Gastrocnemius medialis (tissue), 4 donors: ENCODE data around the gene NLGN2. TPM values are rescaled to one million over a fixed set of nuclear protein-coding genes. Genes with fewer than 3 reads are reported as not detected.
A peak's percentile ranks its signal among the peaks of the same experiment; 100 is the strongest.

Source experiments
- ATAC-seq, 2 donors: fragments of 150-250 bp; one replicate each; pipeline ENCODE4 v1.9.1; 2016
- DNase-seq, 2 donors: peaks; one replicate each; pipeline ENCODE4 v3.0.0-alpha.2; 2019
- H3K27ac ChIP-seq, 4 donors: fragments of 200-600 bp; sonication (generic); 1 replicate in 1 of 4; 2 replicates in 3 of 4; pipeline ENCODE4 v1.5.1; 2016 to 2018; ENCODE audit warnings: mild to moderate bottlenecking in 2 of 4, moderate library complexity in 1 of 4
- H3K27me3 ChIP-seq, 3 donors: fragments of 200-600 bp; sonication (generic) in 2 of 3; 1 replicate in 1 of 3; 2 replicates in 2 of 3; pipeline versions ENCODE4 v1.5.1 to v1.6.0; 2016 to 2019; ENCODE audit warnings: mild to moderate bottlenecking in 1 of 3, moderate library complexity in 1 of 3
- H3K36me3 ChIP-seq, 2 donors: fragments of 200-600 bp; sonication (generic) in 1 of 2; one replicate each; pipeline ENCODE4 v1.5.1; 2017 to 2018
- H3K4me1 ChIP-seq, 2 donors: fragments of 200-600 bp; sonication (generic) in 1 of 2; one replicate each; pipeline ENCODE4 v1.5.1; 2016 to 2017; ENCODE audit warnings: mild to moderate bottlenecking in 2 of 2
- H3K4me3 ChIP-seq, 4 donors: fragments of 200-600 bp; sonication (generic) in 3 of 4; 1 replicate in 1 of 4; 2 replicates in 3 of 4; pipeline ENCODE4 v1.5.1; 2016 to 2019; ENCODE audit warnings: mild to moderate bottlenecking in 2 of 4
- H3K9me3 ChIP-seq, 3 donors: fragments of 200-600 bp; sonication (generic) in 2 of 3; 1 replicate in 1 of 3; 2 replicates in 2 of 3; pipeline ENCODE4 v1.5.1; 2016 to 2019
- CTCF ChIP-seq, 5 experiments: fragments of 450-650 bp in 3 of 5; fragments of 200-600 bp in 2 of 5; sonication (generic) in 2 of 5; IDR thresholded peaks in 4 of 5; conservative IDR thresholded peaks in 1 of 5; 1 replicate in 4 of 5; 2 replicates in 1 of 5; pipeline ENCODE4 v1.5.1; 2016 to 2019; ENCODE audit warnings: antibody characterized with exemption in 5 of 5, mild to moderate bottlenecking in 3 of 5, moderate library complexity in 3 of 5
- POLR2A ChIP-seq, 2 donors: fragments of 450-650 bp; IDR thresholded peaks; one replicate each; pipeline ENCODE4 v1.6.1; 2017; ENCODE audit warnings: antibody characterized with exemption in 2 of 2, mild to moderate bottlenecking in 2 of 2, moderate library complexity in 2 of 2
- in situ Hi-C, 4 donors: fragments of 200-750 bp; cut with MboI; loops; one replicate each; pipeline versions ENCODE4 v1.15.0 to v1.8.0; 2017; ENCODE audit warnings: low sequenced_read_pairs in 4 of 4
- intact Hi-C: fragments of 100-400 bp; cut with DNase I; formaldehyde crosslinking; loops from one replicate; pipeline ENCODE4 v1.15.1; 2023; ENCODE audit warnings: low total_unique reads
- total RNA-seq, 4 donors: library from RNA; depleted of rRNA; stranded (reverse); fragments of >200 nt; gene quantifications; one replicate each; pipeline versions ENCODE4 v1.1.0 to v1.2.3, GENCODE V29; 2016

The NLGN2 gene
- total RNA-seq, 4 donors from 2014 or later = 4.2 to 6.6 (median 4.4) TPM

GRCh38 chr17:7394452-7395191, 13.0 kb upstream of the NLGN2 start, which contains the start of gene PLSCR3:
PLSCR3 (minus strand) TSS chr17:7394525; CDS start chr17:7394110, 415 bp downstream.
- DNase-seq (peak; percentile 64 to 81), ATAC-seq (peak; percentile 89 to 91)
- peak; percentile 32 to 61 (median 42) for TF ChIP-seq CTCF (IDR thresholded peaks at IDR 0.05 in 4 of 5, conservative IDR thresholded peaks at IDR 0.05 in 1 of 5)
- TF ChIP-seq POLR2A (IDR thresholded peaks at IDR 0.05) = peak; percentile 93
- Histone ChIP-seq H3K9me3 (no peaks in the 10 kb centered on the region), H3K27me3 (no peaks in the 10 kb centered on the region), H3K27ac (peak within 1 kb of the TSS; percentile 83 to 97 (median 90)), H3K36me3 (peaks cover 0 to 19% of the 10 kb centered on the region in 2 donors), H3K4me1 (peaks cover 9 to 10% of the 10 kb centered on the region in 2 donors), H3K4me3 (peak within 1 kb of the TSS; percentile 73 to 97 (median 88))
- in situ Hi-C loops = no loop called here
- intact Hi-C loops = loop anchor here (1.0 kb wide), 4 partner anchors 9 to 90 kb away; partner anchors contain the start of genes POLR2A and TMEM102

- Histone ChIP-seq H3K9me3 (no peaks in the 10 kb centered on the region), H3K36me3 (peaks cover 0 to 4% of the 10 kb centered on the region in 2 donors), H3K27ac (no peak overlapping the region), H3K27me3 (no peaks in the 10 kb centered on the region), H3K4me3 (no peak overlapping the region), H3K4me1 (peaks cover 9 to 10% of the 10 kb centered on the region in 2 donors)
- in situ Hi-C loops (no loop called here), intact Hi-C loops (no loop called here)
- no peak for DNase-seq
- no peak for ATAC-seq
- TF ChIP-seq POLR2A (IDR thresholded peaks at IDR 0.05) = no peak
- TF ChIP-seq CTCF (IDR thresholded peaks at IDR 0.05 in 4 of 5, conservative IDR thresholded peaks at IDR 0.05 in 1 of 5) = no peak
Measured at GRCh38 chr17:7396147-7396546, 11.5 kb upstream of the NLGN2 start.

GRCh38 chr17:7398612-7399011, 9.0 kb upstream of the NLGN2 start:
- peaks cover 17 to 22% of the 10 kb centered on the region in 2 donors for H3K4me1 ChIP-seq
- H3K36me3 ChIP-seq = no peaks in the 10 kb centered on the region
- DNase-seq = no peak
- no peaks in the 10 kb centered on the region for H3K9me3 ChIP-seq
- H3K4me3 ChIP-seq = no peak overlapping the region
- H3K27ac ChIP-seq = no peak overlapping the region
- H3K27me3 ChIP-seq = no peaks in the 10 kb centered on the region
- in situ Hi-C loops (no loop called here), intact Hi-C loops (no loop called here)
- TF ChIP-seq POLR2A (IDR thresholded peaks at IDR 0.05) (no peak), CTCF (IDR thresholded peaks at IDR 0.05 in 4 of 5, conservative IDR thresholded peaks at IDR 0.05 in 1 of 5) (no peak)
- no peak for ATAC-seq

- Histone ChIP-seq H3K4me1 (peaks cover 19 to 20% of the 10 kb centered on the region in 2 donors), H3K27ac (peak overlapping the region; percentile 92 to 97 (median 92)), H3K36me3 (no peaks in the 10 kb centered on the region), H3K9me3 (no peaks in the 10 kb centered on the region), H3K4me3 (peak overlapping the region; percentile 62 to 81 (median 70)), H3K27me3 (no peaks in the 10 kb centered on the region)
- no peak for TF ChIP-seq CTCF (IDR thresholded peaks at IDR 0.05 in 4 of 5, conservative IDR thresholded peaks at IDR 0.05 in 1 of 5)
- DNase-seq (no peak), ATAC-seq (peak; percentile 3)
- intact Hi-C loops = loop anchor here (1.0 to 10.0 kb wide), 3 partner anchors 9 to 282 kb away; partner anchors contain the start of genes KCTD11, PLSCR3, TP53 and WRAP53
- in situ Hi-C loops = no loop called here
Measured at GRCh38 chr17:7403043-7403726, 4.5 kb upstream of the NLGN2 start.
